ENCODE data around the gene IER3. TPM values are rescaled to one million over a fixed set of nuclear protein-coding genes. Genes with fewer than 3 reads are reported as not detected.

Gene IER3
- polyA plus RNA-seq, 1 experiment, result 85.2 TPM

DNA sequence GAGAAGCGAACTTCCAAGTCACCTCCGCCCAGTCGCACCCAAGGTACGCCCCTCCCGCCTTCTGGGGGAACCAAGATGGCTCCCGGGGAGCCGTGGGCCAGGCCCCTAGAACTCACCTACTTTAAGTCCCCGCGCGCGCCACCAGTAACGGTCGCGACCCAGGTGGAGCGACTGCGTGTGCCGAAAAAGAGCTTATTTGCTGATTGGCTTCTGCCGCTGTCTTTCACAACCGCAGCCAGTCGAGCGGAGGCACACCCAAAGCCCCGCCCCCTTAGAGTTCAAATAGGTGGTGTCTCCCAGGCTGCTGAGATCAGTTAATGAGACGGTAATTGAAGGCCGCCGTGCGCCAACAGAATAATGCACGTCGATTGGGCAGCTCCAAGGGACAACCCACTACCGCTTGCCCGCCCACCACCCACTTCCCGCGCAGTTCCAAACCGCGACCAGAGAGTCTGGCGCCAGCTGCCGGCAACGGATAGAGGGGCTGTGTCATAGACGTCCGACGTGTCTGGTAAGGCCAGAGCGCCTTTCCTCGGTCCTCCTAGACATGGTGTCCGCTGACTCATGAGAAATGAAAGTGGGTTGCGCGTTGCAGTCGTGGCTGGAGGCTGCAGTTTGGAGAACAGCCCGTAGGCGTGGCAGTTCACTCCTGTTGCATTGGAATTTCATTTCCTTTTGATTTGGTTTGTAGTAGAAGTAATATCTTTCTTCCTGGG, 27.1 kb downstream of the IER3 start, which contains the start of gene MDC1:
MDC1 (minus strand) TSS at position 153 of the 716 bp plus-strand sequence. CDS start 2,106 bp downstream, outside the sequence.
- POLR2A ChIA-PET, result interaction anchor here (0.8 to 1.9 kb wide), 11 partner anchors 11 to 104 kb away, joined by 3 to 22 read pairs (median 4); partner anchors contain the start of gene NRM
- no peaks in the 10 kb centered on the region for H3K9me3 ChIP-seq (ENCODE audit: control insufficient read depth, insufficient read depth, low read length)
- no peaks in the 10 kb centered on the region for H3K27me3 ChIP-seq (ENCODE audit: control insufficient read depth, insufficient read depth, low read length)
- DNase-seq (ENCODE audit: low read depth, low spot score), result peak; percentile 100
- peak within 1 kb of the TSS; percentile 85 for H3K4me3 ChIP-seq (ENCODE audit: low read depth, low read length)
- TF ChIP-seq, protein P1, sequence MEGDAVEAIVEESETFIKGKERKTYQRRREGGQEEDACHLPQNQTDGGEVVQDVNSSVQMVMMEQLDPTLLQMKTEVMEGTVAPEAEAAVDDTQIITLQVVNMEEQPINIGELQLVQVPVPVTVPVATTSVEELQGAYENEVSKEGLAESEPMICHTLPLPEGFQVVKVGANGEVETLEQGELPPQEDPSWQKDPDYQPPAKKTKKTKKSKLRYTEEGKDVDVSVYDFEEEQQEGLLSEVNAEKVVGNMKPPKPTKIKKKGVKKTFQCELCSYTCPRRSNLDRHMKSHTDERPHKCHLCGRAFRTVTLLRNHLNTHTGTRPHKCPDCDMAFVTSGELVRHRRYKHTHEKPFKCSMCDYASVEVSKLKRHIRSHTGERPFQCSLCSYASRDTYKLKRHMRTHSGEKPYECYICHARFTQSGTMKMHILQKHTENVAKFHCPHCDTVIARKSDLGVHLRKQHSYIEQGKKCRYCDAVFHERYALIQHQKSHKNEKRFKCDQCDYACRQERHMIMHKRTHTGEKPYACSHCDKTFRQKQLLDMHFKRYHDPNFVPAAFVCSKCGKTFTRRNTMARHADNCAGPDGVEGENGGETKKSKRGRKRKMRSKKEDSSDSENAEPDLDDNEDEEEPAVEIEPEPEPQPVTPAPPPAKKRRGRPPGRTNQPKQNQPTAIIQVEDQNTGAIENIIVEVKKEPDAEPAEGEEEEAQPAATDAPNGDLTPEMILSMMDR (IDR thresholded peaks at IDR 0.05; ENCODE audit: low read depth, low read length), result peak; percentile 35
- peak within 1 kb of the TSS; percentile 95 for H3K27ac ChIP-seq (ENCODE audit: low read depth, low read length)
- CTCF ChIA-PET, result interaction anchor here (0.5 to 2.7 kb wide), 4 partner anchors 30 to 397 kb away, joined by 3 to 9 read pairs (median 3); partner anchors contain the start of gene PSORS1C1

DNA sequence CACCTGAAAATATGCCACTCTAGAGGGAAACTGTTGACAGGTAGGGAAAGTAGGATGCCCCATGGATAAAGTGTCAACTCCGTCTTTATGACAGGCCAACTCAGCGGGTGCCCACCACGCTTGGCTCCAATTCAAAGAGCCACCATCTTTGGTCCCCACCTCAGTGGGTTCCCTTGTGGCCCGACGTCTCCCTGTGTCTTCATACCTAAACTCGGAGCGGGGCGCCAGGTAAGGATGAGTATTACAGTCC, 27.5 kb downstream of the IER3 start:
- Histone ChIP-seq H3K27ac (ENCODE audit: low read depth, low read length) (peak overlapping the region; percentile 88), H3K27me3 (ENCODE audit: control insufficient read depth, insufficient read depth, low read length) (no peaks in the 10 kb centered on the region), H3K4me3 (ENCODE audit: low read depth, low read length) (peak overlapping the region; percentile 85), H3K9me3 (ENCODE audit: control insufficient read depth, insufficient read depth, low read length) (no peaks in the 10 kb centered on the region)
- ChIA-PET POLR2A (interaction anchor here (0.8 to 1.9 kb wide), 11 partner anchors 10 to 104 kb away, joined by 3 to 22 read pairs (median 4); partner anchors contain the start of gene NRM), CTCF (interaction anchor here (0.5 to 2.7 kb wide), 4 partner anchors 29 to 398 kb away, joined by 3 to 9 read pairs (median 3); partner anchors contain the start of gene PSORS1C1)
- DNase-seq (ENCODE audit: low read depth, low spot score), result no peak
- TF ChIP-seq, protein P1 (IDR thresholded peaks at IDR 0.05; ENCODE audit: low read depth, low read length), result no peak

DNA sequence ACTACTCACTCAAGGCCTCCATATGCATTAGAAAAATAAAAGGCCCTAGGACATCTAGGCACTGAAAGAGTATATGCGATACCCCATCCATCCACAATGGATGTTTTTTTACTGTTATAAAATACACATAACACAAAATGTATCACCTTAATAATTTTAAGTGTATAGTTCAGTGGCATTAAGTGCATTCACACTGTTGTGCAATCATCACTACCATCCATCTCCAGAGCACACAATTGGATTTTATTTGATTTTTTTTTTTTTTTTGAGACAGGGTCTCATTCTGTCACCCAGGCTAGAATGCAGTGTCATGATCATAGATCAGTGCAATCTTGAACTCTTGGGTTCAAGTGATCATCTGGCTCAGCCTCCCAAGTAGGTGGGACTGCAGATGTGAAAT, 30.1 kb downstream of the IER3 start:
- H3K27me3 ChIP-seq (ENCODE audit: control insufficient read depth, insufficient read depth, low read length), result no peaks in the 10 kb centered on the region
- DNase-seq (ENCODE audit: low read depth, low spot score), result no peak
- no peaks in the 10 kb centered on the region for H3K9me3 ChIP-seq (ENCODE audit: control insufficient read depth, insufficient read depth, low read length)
- TF ChIP-seq, protein P1 (IDR thresholded peaks at IDR 0.05; ENCODE audit: low read depth, low read length), result no peak
- CTCF ChIA-PET, result interaction anchor here (0.8 kb wide), 1 partner anchor 373 kb away, joined by 4 read pairs; no protein-coding TSS in a partner anchor
- H3K4me3 ChIP-seq (ENCODE audit: low read depth, low read length), result no peak overlapping the region
- POLR2A ChIA-PET, result no interaction called here
- H3K27ac ChIP-seq (ENCODE audit: low read depth, low read length), result no peak overlapping the region

DNA sequence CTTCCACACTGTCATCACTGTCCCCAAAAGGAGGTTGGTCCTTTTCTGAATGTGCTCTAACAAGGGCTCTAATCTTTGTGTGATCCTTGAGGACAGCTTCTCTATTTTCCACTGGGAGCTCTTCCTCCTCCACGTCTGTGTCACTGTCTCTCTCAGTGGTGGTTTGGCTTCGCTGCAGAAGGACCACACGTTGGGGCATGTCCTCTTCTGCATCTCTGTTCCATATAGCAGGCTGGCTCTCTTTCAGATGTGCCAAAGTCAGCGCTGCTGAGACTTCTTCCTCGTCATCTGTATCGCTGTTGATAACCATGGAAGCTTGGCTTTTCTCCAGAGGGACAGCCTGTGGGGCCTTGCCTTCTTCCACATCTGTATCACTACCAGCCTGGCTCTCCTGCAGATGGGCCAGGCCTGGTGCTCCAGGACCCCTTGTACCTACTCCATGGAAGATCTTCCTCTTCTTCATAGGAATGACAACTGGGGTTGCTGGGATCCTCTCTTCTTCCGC, 31.9 kb downstream of the IER3 start:
- ChIA-PET POLR2A (interaction anchor here (0.8 kb wide), 1 partner anchor 23 kb away, joined by 3 read pairs; no protein-coding TSS in a partner anchor), CTCF (no interaction called here)

More for the DNA sequence above, 31.9 kb downstream of the IER3 start:
- TF ChIP-seq, protein P1 (IDR thresholded peaks at IDR 0.05; ENCODE audit: low read depth, low read length), result no peak
- Histone ChIP-seq H3K27me3 (ENCODE audit: control insufficient read depth, insufficient read depth, low read length) (no peaks in the 10 kb centered on the region), H3K9me3 (ENCODE audit: control insufficient read depth, insufficient read depth, low read length) (no peaks in the 10 kb centered on the region), H3K4me3 (ENCODE audit: low read depth, low read length) (no peak overlapping the region), H3K27ac (ENCODE audit: low read depth, low read length) (no peak overlapping the region)
- no peak for DNase-seq (ENCODE audit: low read depth, low spot score)

Measured in AG04450 (cell line).